SK-N-SH treated with all-trans-retinoic acid at 6 μM for 48 hours (cell line): Measurements from ENCODE around the gene DSCAM.

Experiments used
- ATAC-seq: fragments of 200-7000 bp; cut with Tn5 transposase; 3 replicates; pipeline ENCODE4 v1.9.1; 2020; ENCODE audit warnings: mild to moderate bottlenecking, moderate library complexity
- ARNTL ChIP-seq: fragments of 450-650 bp; formaldehyde crosslinking; IDR thresholded peaks from 2 replicates; pipeline ENCODE4 v1.5.0; 2020; ENCODE audit warnings: low read depth, mild to moderate bottlenecking, moderate library complexity, borderline replicate concordance
- BACH2 ChIP-seq: fragments of 250-450 bp; sonication (Bioruptor Pico); IDR thresholded peaks from 2 replicates; pipeline ENCODE4 v1.9.0; 2021; ENCODE audit warnings: mild to moderate bottlenecking, borderline replicate concordance
- CREB5 ChIP-seq: fragments of 250-450 bp; sonication (Bioruptor Pico); IDR thresholded peaks from 2 replicates; pipeline ENCODE4 v1.5.1; 2020; ENCODE audit warnings: low read depth, mild to moderate bottlenecking, moderate library complexity
- CSDC2 ChIP-seq: fragments of 250-450 bp; sonication (Bioruptor Pico); IDR thresholded peaks from 2 replicates; pipeline ENCODE4 v1.5.0; 2020; ENCODE audit warnings: mild to moderate bottlenecking, moderate library complexity
- CSRNP3 ChIP-seq: fragments of 250-450 bp; sonication (Bioruptor Pico); IDR thresholded peaks from 2 replicates; pipeline ENCODE4 v1.5.1; 2021; ENCODE audit warnings: mild to moderate bottlenecking, moderate library complexity
- ESRRG ChIP-seq: fragments of 250-450 bp; sonication (Bioruptor Pico); IDR thresholded peaks from 2 replicates; pipeline ENCODE4 v1.6.1; 2021; ENCODE audit warnings: mild to moderate bottlenecking
- GLIS3 ChIP-seq: fragments of 250-450 bp; sonication (Bioruptor Pico); IDR thresholded peaks from 2 replicates; pipeline ENCODE4 v1.5.0; 2020; ENCODE audit warnings: mild to moderate bottlenecking, moderate library complexity
- ISL1 ChIP-seq: fragments of 250-450 bp; sonication (Bioruptor Pico); IDR thresholded peaks from 2 replicates; pipeline ENCODE4 v2.1.2; 2022; ENCODE audit warnings: mild to moderate bottlenecking, moderate library complexity
- OSR1 ChIP-seq: fragments of 250-450 bp; sonication (Bioruptor Pico); IDR thresholded peaks from 2 replicates; pipeline ENCODE4 v1.8.0; 2022; ENCODE audit warnings: moderate library complexity, mild to moderate bottlenecking, inconsistent platforms
- POU6F1 ChIP-seq: fragments of 250-450 bp; sonication (Bioruptor Pico); IDR thresholded peaks from 2 replicates; pipeline ENCODE4 v1.8.0; 2021; ENCODE audit warnings: low read depth, mild to moderate bottlenecking, moderate library complexity, borderline replicate concordance
- PPARA ChIP-seq: fragments of 250-450 bp; sonication (Bioruptor Pico); IDR thresholded peaks from 2 replicates; pipeline ENCODE4 v1.5.0; 2020; ENCODE audit warnings: mild to moderate bottlenecking, borderline replicate concordance
- RARB ChIP-seq: fragments of 250-450 bp; sonication (Bioruptor Pico); IDR thresholded peaks from 2 replicates; pipeline ENCODE4 v1.8.0; 2021; ENCODE audit warnings: mild to moderate bottlenecking, moderate library complexity
- SNAI2 ChIP-seq: fragments of 250-450 bp; sonication (Bioruptor Pico); IDR thresholded peaks from 2 replicates; pipeline ENCODE4 v1.5.0; 2020; ENCODE audit warnings: mild to moderate bottlenecking, moderate library complexity
- TCF4 ChIP-seq: fragments of 250-450 bp; sonication (Bioruptor Pico); IDR thresholded peaks from 2 replicates; pipeline ENCODE4 v1.8.0; 2021; ENCODE audit warnings: mild to moderate bottlenecking, moderate library complexity, borderline replicate concordance
- TOX ChIP-seq: fragments of 250-450 bp; sonication (Bioruptor Pico); IDR thresholded peaks from 2 replicates; pipeline ENCODE4 v1.8.0; 2021; ENCODE audit warnings: mild to moderate bottlenecking, moderate library complexity, borderline replicate concordance
- ZC3H10 ChIP-seq: fragments of 250-450 bp; sonication (Bioruptor Pico); IDR thresholded peaks from 2 replicates; pipeline ENCODE4 v1.5.1; 2021; ENCODE audit warnings: mild to moderate bottlenecking, moderate library complexity
- ZFP3 ChIP-seq: fragments of 250-450 bp; sonication (Bioruptor Pico); IDR thresholded peaks from 2 replicates; pipeline ENCODE4 v1.5.0; 2020; ENCODE audit warnings: mild to moderate bottlenecking, moderate library complexity
- ZNF565 ChIP-seq: fragments of 450-650 bp; formaldehyde crosslinking; conservative IDR thresholded peaks from 2 replicates; pipeline ENCODE4 v1.5.0; 2020; ENCODE audit warnings: low read depth, mild to moderate bottlenecking, moderate library complexity
- ZNF8 ChIP-seq: fragments of 450-650 bp; formaldehyde crosslinking; IDR thresholded peaks from 2 replicates; pipeline ENCODE4 v1.5.0; 2020; ENCODE audit warnings: mild to moderate bottlenecking, moderate library complexity
- TF ChIP-seq, protein P1 (sequence below): fragments of 250-450 bp; sonication (Bioruptor Pico); IDR thresholded peaks from 2 replicates; pipeline ENCODE4 v1.5.0; 2020; ENCODE audit warnings: mild to moderate bottlenecking, moderate library complexity
- TF ChIP-seq, protein P2 (sequence below): fragments of 250-450 bp; sonication (Bioruptor Pico); IDR thresholded peaks from 2 replicates; pipeline ENCODE4 v1.8.0; 2020; ENCODE audit warnings: mild to moderate bottlenecking, moderate library complexity, borderline replicate concordance

Gene DSCAM

DNA sequence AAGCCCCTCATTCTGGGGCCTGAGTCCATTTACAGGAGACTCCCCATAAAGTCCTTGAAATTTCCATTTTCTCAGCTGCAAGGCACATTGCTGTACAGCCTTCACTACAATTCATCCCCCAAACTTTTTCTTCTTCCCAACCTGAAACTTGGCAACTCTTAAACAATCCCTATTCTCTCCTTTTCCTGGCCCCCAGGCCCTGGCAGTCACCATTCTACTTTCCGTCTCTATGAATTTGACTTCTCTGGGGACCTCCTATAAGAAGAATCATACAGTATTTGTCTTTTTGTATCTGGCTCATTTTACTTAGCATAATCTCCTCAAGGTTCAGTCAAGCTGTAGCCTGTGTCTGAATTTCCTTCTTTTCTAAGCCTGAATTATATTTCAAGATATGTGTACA is 646.8 kb downstream of the DSCAM start (continued):
- TF ChIP-seq OSR1 (CRISPR knock-in tag) (no peak), ZFP3 (CRISPR knock-in tag) (no peak), ZC3H10 (CRISPR knock-in tag) (no peak), CSRNP3 (CRISPR knock-in tag) (no peak), BACH2 (CRISPR knock-in tag) (no peak), CSDC2 (CRISPR knock-in tag) (no peak), ZNF8 (no peak)

DNA sequence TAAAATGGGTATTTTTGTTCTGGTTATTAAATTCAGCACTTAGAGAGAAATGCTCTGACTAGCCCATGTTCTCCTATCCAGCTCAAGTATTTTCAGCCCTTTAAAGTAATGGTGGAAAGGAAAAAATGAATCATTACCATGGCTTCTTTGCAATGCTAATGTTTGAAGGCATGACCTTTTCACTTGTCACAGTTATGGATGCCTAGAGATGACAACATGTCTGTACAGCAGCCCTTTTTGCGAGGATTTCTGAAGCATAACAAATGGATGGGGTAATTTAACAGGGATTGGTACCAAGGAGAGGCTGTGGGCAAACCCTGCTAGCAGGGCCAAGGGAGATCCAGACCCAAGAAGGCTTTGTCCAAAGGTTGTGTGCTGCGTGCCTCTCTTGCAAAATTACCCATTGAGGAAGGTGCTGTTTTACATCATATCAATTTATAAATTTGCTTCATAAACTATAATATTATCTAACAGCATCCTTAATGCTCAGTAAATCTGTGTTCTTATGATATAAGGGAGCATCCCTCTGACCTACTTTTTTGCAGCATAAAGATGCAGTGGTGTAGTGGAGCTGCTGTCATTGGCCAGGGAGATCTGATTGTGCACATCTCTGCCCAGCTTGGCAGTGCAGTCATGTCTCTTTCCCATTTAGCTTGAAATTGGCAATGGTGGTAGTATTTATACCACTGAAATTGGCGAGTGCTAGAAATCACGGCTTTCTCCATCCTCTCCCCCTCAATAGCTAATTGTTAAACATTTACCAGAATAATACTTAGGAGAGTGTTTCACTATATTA is 652.6 kb downstream of the DSCAM start:
- TF ChIP-seq ZC3H10 (CRISPR knock-in tag) = no peak
- no peak for TF ChIP-seq PPARA
- no peak for TF ChIP-seq ZFP3 (CRISPR knock-in tag)
- TF ChIP-seq ISL1 (CRISPR knock-in tag) = no peak
- TF ChIP-seq, protein P1, sequence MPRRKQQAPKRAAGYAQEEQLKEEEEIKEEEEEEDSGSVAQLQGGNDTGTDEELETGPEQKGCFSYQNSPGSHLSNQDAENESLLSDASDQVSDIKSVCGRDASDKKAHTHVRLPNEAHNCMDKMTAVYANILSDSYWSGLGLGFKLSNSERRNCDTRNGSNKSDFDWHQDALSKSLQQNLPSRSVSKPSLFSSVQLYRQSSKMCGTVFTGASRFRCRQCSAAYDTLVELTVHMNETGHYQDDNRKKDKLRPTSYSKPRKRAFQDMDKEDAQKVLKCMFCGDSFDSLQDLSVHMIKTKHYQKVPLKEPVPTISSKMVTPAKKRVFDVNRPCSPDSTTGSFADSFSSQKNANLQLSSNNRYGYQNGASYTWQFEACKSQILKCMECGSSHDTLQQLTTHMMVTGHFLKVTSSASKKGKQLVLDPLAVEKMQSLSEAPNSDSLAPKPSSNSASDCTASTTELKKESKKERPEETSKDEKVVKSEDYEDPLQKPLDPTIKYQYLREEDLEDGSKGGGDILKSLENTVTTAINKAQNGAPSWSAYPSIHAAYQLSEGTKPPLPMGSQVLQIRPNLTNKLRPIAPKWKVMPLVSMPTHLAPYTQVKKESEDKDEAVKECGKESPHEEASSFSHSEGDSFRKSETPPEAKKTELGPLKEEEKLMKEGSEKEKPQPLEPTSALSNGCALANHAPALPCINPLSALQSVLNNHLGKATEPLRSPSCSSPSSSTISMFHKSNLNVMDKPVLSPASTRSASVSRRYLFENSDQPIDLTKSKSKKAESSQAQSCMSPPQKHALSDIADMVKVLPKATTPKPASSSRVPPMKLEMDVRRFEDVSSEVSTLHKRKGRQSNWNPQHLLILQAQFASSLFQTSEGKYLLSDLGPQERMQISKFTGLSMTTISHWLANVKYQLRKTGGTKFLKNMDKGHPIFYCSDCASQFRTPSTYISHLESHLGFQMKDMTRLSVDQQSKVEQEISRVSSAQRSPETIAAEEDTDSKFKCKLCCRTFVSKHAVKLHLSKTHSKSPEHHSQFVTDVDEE = no peak
- TF ChIP-seq OSR1 (CRISPR knock-in tag) = no peak
- TF ChIP-seq, protein P2, sequence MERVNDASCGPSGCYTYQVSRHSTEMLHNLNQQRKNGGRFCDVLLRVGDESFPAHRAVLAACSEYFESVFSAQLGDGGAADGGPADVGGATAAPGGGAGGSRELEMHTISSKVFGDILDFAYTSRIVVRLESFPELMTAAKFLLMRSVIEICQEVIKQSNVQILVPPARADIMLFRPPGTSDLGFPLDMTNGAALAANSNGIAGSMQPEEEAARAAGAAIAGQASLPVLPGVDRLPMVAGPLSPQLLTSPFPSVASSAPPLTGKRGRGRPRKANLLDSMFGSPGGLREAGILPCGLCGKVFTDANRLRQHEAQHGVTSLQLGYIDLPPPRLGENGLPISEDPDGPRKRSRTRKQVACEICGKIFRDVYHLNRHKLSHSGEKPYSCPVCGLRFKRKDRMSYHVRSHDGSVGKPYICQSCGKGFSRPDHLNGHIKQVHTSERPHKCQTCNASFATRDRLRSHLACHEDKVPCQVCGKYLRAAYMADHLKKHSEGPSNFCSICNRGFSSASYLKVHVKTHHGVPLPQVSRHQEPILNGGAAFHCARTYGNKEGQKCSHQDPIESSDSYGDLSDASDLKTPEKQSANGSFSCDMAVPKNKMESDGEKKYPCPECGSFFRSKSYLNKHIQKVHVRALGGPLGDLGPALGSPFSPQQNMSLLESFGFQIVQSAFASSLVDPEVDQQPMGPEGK (CRISPR knock-in tag) = no peak
- no peak for TF ChIP-seq GLIS3 (CRISPR knock-in tag)
- no peak for TF ChIP-seq CSRNP3 (CRISPR knock-in tag)
- TF ChIP-seq BACH2 (CRISPR knock-in tag) = no peak
- no peak for TF ChIP-seq ZNF565
- no peak for TF ChIP-seq TCF4 (CRISPR knock-in tag)
- no peak for TF ChIP-seq ARNTL
- no peak for TF ChIP-seq CREB5 (CRISPR knock-in tag)
- no peak for TF ChIP-seq POU6F1 (CRISPR knock-in tag)
- no peak for TF ChIP-seq SNAI2
- no peak for TF ChIP-seq RARB
- ATAC-seq = no peak

- ATAC-seq = no peak
- TF ChIP-seq ZNF565 (no peak), TOX (no peak), ESRRG (CRISPR knock-in tag) (no peak), PPARA (no peak), GLIS3 (CRISPR knock-in tag) (no peak), BACH2 (CRISPR knock-in tag) (no peak), CSRNP3 (CRISPR knock-in tag) (no peak)
- TF ChIP-seq, protein P1 = no peak
Measured at GRCh38 chr21:40191616-40192015, 655.3 kb downstream of the DSCAM start.
